ENCODE measurements around the gene CHRM3. TPM values are rescaled to one million over a fixed set of nuclear protein-coding genes. Genes with fewer than 3 reads are reported as not detected.

Gene CHRM3
- total RNA-seq (2014; rRNA removed; shearing (Covaris generic)): 9.9 and 12.5 TPM in 2 replicates

DNA sequence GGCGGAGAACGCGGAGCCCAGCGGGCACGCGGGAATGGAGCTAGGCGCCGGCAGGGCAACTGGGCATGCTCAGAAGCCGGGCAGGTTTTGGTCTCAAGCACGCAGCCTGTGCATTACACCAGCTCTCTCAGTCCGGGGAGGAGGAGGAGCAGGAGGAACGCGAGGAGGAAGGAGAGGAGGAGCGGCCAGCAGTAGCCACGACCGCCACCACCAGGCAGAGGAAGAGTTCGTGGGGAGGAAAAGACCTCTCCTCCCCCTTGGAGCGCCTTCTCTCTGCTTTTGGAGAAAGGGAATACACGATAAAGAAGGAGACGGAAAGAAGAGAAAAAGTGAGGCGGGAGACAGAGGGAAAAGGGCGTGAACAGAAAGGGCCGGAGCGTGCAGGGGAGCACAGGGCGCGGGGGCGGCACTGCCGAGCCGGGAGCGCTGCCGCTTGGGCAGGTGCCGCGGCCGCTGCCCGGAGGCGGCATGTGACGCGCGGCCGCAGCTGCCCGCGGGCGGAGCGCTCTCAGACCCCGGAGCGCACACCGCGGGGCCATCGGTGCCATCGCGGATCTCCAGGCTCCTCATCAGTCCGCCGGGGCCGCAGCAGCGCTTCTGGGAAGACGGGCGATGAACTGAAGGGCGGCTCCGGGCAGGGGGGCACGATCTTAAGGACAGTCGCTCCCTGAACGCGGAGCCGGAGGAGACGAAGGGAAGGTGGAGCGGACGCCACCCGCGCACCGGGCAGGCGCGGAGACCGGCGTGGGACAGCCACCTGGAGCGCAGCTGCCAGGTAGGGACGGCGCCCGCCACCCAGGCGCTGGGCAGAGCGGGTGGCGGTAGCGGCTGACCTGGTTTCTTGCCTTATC, at the start of gene CHRM3:
Gene CHRM3 (plus strand): TSS at position 116 of the 851 bp plus-strand sequence. CDS start 520,884 bp downstream, outside the sequence.

